Pancreas (tissue), 10 donors: ENCODE data around the gene RGS7. TPM values are rescaled to one million over a fixed set of nuclear protein-coding genes. Genes with fewer than 3 reads are reported as not detected.
"Not testable (repeated sequence)": the region's sequence is repeated elsewhere in the genome, so short reads cannot be mapped to it uniquely, and the experiment has no call there.

Experiments used
- ATAC-seq, 4 donors: fragments of 200-7000 bp; cut with Tn5 transposase; one replicate each; pipeline versions ENCODE4 v1.8.0 to v1.9.1; 2020; ENCODE audit warnings: mild to moderate bottlenecking in 4 of 4, moderate library complexity in 4 of 4
- DNase-seq, 6 donors: peaks; one replicate each; pipeline ENCODE4 v3.0.0-alpha.2; 2020
- FAIRE-seq: peaks from 2 replicates; lab custom pipeline; 2012; peaks lifted over from hg19 to GRCh38; lab: Jason Lieb, UNC
- H3K27ac ChIP-seq, 4 donors: fragments of 200-600 bp; sonication (generic); 1 replicate in 3 of 4; 2 replicates in 1 of 4; pipeline versions ENCODE4 v1.5.0 to v1.8.0; 2020
- H3K27me3 ChIP-seq, 4 donors: fragments of 200-600 bp; one replicate each; pipeline ENCODE4 v1.8.0; 2021
- H3K36me3 ChIP-seq, 3 donors: fragments of 200-600 bp; sonication (generic) in 1 of 3; one replicate each; pipeline versions ENCODE4 v1.5.0 to v1.8.0; 2020 to 2021
- H3K4me1 ChIP-seq, 3 donors: fragments of 200-600 bp; one replicate each; pipeline ENCODE4 v1.8.0; 2021
- H3K4me3 ChIP-seq, 4 donors: fragments of 200-600 bp; sonication (generic) in 2 of 4; one replicate each; pipeline versions ENCODE4 v1.5.0 to v1.8.0; 2020 to 2021
- H3K9me3 ChIP-seq, 4 donors: fragments of 200-600 bp; one replicate each; pipeline ENCODE4 v1.8.0; 2021
- WGBS, 2 donors: extraction: QIAGEN DNeasy Blood & Tissue Kit; methylation state at CpG; one replicate each; pipeline ENCODE4 v1.1.7; 2013; 5-methylcytosine and 5-hydroxymethylcytosine counted together
- intact Hi-C, 3 donors: fragments of 100-400 bp; cut with DNase I; formaldehyde crosslinking; loops; one replicate each; pipeline versions ENCODE4 v1.11.1 to v1.14.2; 2022
- polyA plus RNA-seq, 2 donors: library from polyadenylated mRNA; stranded (reverse); fragments of 200-250 nt; gene quantifications; one replicate each; pipeline ENCODE4 v1.2.3, GENCODE V29; 2013
- total RNA-seq, 6 donors: library from RNA; stranded (reverse); fragmentation: NEBNext Ultra II Directional in 4 of 6; extraction: Animal tissue kit (Norgen Biotek cat#: 25700) in 4 of 6; gene quantifications; one replicate each; pipeline versions ENCODE4 v1.2.1 to v1.2.4, GENCODE V29; 2021 to 2023
- TF ChIP-seq, protein P1 (sequence below), 4 donors: fragments of 200-600 bp; sonication (generic) in 3 of 4; IDR thresholded peaks; one replicate each; pipeline versions ENCODE4 v1.5.0 to v1.8.0; 2021; ENCODE audit warnings: antibody characterized with exemption in 4 of 4
- donor health status: healthy with polysubstance abuse.
- donor health status: DM: no; HTN: no; CAD: no; lungs with moderate emphysema.
- donor health status: DM: no; HTN: no; CAD: no.
- donor health status: control.
- donor health status: control.
- donor health status: Bipolar disorder and iron deficiency.
- donor health status: DM: yes; HTN: yes; CAD: no.
- donor health status: DM: no; HTN: no; CAD: no.
- donor health status: DM: no; HTN: no; CAD: no.
- donor health status: DM: yes; HTN: yes; CAD: no.

Gene RGS7
- total and polyA plus RNA-seq, 8 donors: 0.08 to 4.2 (median 0.33) TPM

GRCh38 chr1:241299347-241299746 is 57.7 kb downstream of the RGS7 start:
- no peak overlapping the region for H3K4me3 ChIP-seq
- 44% methylated on average over 2 of the region's 2 CpGs for WGBS, 2 donors
- H3K9me3 ChIP-seq: no peaks in the 10 kb centered on the region
- H3K27ac ChIP-seq: no peak overlapping the region
- H3K4me1 ChIP-seq: no peaks in the 10 kb centered on the region
- FAIRE-seq: no peak
- no peak for DNase-seq
- H3K27me3 ChIP-seq: no peaks in the 10 kb centered on the region
- TF ChIP-seq, protein P1, sequence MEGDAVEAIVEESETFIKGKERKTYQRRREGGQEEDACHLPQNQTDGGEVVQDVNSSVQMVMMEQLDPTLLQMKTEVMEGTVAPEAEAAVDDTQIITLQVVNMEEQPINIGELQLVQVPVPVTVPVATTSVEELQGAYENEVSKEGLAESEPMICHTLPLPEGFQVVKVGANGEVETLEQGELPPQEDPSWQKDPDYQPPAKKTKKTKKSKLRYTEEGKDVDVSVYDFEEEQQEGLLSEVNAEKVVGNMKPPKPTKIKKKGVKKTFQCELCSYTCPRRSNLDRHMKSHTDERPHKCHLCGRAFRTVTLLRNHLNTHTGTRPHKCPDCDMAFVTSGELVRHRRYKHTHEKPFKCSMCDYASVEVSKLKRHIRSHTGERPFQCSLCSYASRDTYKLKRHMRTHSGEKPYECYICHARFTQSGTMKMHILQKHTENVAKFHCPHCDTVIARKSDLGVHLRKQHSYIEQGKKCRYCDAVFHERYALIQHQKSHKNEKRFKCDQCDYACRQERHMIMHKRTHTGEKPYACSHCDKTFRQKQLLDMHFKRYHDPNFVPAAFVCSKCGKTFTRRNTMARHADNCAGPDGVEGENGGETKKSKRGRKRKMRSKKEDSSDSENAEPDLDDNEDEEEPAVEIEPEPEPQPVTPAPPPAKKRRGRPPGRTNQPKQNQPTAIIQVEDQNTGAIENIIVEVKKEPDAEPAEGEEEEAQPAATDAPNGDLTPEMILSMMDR (IDR thresholded peaks at IDR 0.05): no peak
- intact Hi-C loops: no loop called here
- no peak for ATAC-seq
- H3K36me3 ChIP-seq: no peaks in the 10 kb centered on the region

GRCh38 chr1:241292973-241293372 is 64.0 kb downstream of the RGS7 start:
- H3K4me3 ChIP-seq: no peak overlapping the region
- ATAC-seq: no peak
- DNase-seq: no peak
- H3K36me3 ChIP-seq: no peaks in the 10 kb centered on the region
- WGBS, 2 donors: 64 to 73% methylated on average over 4 of the region's 4 CpGs
- no peak overlapping the region for H3K27ac ChIP-seq
- no peak for FAIRE-seq
- H3K27me3 ChIP-seq: no peaks in the 10 kb centered on the region
- no peaks in the 10 kb centered on the region for H3K9me3 ChIP-seq
- TF ChIP-seq, protein P1 (IDR thresholded peaks at IDR 0.05): no peak
- intact Hi-C loops: no loop called here
- H3K4me1 ChIP-seq: no peaks in the 10 kb centered on the region

DNA sequence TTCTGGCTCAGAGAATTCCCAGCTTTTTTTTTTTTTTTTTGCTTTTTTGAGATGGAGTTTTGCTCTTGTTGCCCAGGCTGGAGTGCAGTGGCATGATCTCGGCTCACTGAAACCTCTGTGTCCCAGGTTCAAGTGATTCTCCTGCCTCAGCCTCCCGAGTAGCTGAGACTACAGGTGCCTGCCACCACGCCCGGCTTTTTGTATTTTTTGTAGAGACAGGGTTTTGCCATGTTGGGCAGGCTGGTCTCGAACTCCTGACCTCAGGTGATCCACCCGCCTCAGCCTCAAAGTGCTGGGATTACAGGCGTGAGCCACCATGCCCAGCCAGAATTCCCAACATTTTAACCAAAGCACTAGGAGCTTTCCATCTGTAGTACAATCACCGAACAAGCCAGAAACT is 65.5 kb downstream of the RGS7 start:
- H3K9me3 ChIP-seq, intact Hi-C loops, DNase-seq, H3K36me3 ChIP-seq, H3K27ac ChIP-seq, FAIRE-seq, H3K4me1 ChIP-seq, H3K4me3 ChIP-seq, H3K27me3 ChIP-seq, ATAC-seq: not testable (repeated sequence)
- WGBS, 2 donors: 72 to 86% methylated on average over 8 of the region's 8 CpGs

- H3K4me1 ChIP-seq: no peaks in the 10 kb centered on the region
- DNase-seq (no peak), FAIRE-seq (no peak), ATAC-seq (no peak)
- intact Hi-C loops: no loop called here
- no peaks in the 10 kb centered on the region for H3K36me3 ChIP-seq
- H3K27ac ChIP-seq: no peak overlapping the region
- H3K27me3 ChIP-seq: no peaks in the 10 kb centered on the region
- H3K4me3 ChIP-seq: no peak overlapping the region
- TF ChIP-seq, protein P1 (IDR thresholded peaks at IDR 0.05): no peak
- 63 to 86% methylated on average over 1 of the region's 1 CpG for WGBS, 2 donors
- no peaks in the 10 kb centered on the region for H3K9me3 ChIP-seq
These were observed 70.5 kb downstream of the RGS7 start for GRCh38 chr1:241286486-241286885.

DNA sequence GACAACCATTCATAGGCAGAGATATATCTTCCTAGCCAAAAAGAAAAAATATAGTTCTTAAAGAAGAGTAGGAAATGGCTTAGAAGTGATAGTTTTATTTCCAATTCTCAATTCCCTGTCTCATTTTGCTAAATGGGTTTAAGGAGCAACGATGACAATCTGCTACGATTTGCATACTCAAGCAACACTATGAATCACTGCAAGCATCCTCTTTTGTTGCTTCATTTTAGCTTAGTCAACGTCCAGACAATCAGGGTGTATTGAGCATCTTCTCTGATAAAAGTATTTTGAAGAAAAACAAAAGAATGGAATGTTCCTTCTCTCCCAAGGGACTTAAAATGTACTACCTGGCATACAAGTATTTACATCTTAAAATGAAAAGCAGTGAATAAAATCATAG is 80.6 kb downstream of the RGS7 start:
- intact Hi-C loops: loop anchor here in 1 of 3 donors (10.0 kb wide), 1 partner anchor 382 kb away; no protein-coding TSS in a partner anchor
- Histone ChIP-seq H3K36me3 (no peaks in the 10 kb centered on the region), H3K27me3 (no peaks in the 10 kb centered on the region), H3K27ac (no peak overlapping the region), H3K4me1 (no peaks in the 10 kb centered on the region), H3K9me3 (no peaks in the 10 kb centered on the region), H3K4me3 (no peak overlapping the region)
- 49 to 61% methylated on average over 3 of the region's 3 CpGs for WGBS, 2 donors
- no peak for DNase-seq
- TF ChIP-seq, protein P1 (IDR thresholded peaks at IDR 0.05): no peak
- no peak for FAIRE-seq
- ATAC-seq: no peak
